ENCODE measurements around the gene HSP90AB1. TPM values are rescaled to one million over a fixed set of nuclear protein-coding genes. Genes with fewer than 3 reads are reported as not detected.

The HSP90AB1 gene
- total RNA-seq, 8 experiments from 2014 or later, result 588 to 1,345 (median 878) TPM

- H3K4me1 ChIP-seq (replicated peaks in 1 of 2), result peaks cover 22 to 42% of the 10 kb centered on the region in 2 donors
- WGBS, 10 experiments, result 13 to 90% (median 80%) methylated on average over 1 to 11 of the region's 16 CpGs; no CpG with 5 or more reads in 4 of the 10 experiments
- H3K27ac ChIP-seq, result no peak overlapping the region
- no peak for ATAC-seq (replicated peaks in 6 of 8)
- H3K4me3 ChIP-seq, result no peak overlapping the region
- in situ Hi-C loops (cut with MboI; ENCODE audit: low pct_unique_long_range_greater_than_20kb in 2 of 9, low sequenced_read_pairs in 9 of 9, unreplicated experiment in 9 of 9), result no loop called here
These were observed 29.4 kb upstream of the HSP90AB1 start for GRCh38 chr6:44217332-44218143.

DNA sequence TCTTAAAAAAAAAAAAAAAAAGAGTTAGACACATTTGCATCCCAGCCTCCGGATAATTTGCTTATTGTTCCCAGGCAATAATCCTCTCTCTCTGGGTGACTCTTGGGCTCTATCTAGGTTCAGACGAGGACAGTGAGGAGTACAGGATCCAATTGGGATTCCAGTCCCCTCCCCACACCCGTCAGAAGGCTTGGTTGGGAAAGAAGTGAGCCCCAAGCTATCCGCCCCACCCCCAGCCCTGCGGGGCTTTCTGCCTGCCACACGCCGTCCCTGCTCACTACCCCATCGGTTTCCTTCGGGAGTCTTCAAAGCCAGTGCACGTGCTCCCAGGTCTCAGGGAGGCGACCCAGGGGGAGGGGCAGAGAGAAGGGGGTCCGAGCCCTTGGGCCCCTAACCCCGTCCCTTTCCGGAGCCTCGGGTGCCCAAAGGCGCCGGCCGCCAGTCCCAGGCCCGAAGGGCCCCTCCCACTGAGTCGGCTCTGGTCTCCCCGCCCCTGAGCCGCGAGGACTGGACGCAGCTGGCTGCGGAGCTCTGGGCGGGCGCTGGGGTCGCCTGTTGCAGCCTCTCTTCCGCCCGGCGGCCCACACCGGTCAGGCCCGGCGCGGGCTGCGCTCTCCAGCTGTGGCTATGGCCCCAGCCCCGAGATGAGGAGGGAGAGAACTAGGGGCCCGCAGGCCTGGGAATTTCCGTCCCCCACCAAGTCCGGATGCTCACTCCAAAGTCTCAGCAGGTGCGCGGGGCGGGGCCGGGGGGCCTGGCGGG is 27.7 kb upstream of the HSP90AB1 start:
- peak overlapping the region; percentile 22 to 48 (median 36) for H3K4me3 ChIP-seq
- ATAC-seq (replicated peaks in 6 of 8), result peak; percentile 47 to 77 (median 73)
- peak overlapping the region; percentile 30 to 79 for H3K27ac ChIP-seq
- WGBS, 10 experiments, result 0 to 4% (median 0%) methylated on average over 1 to 5 of the region's 45 CpGs; no CpG with 5 or more reads in 7 of the 10 experiments
- peaks cover 28 to 50% of the 10 kb centered on the region in 2 donors for H3K4me1 ChIP-seq (replicated peaks in 1 of 2)
- in situ Hi-C loops (cut with MboI; ENCODE audit: low pct_unique_long_range_greater_than_20kb in 2 of 9, low sequenced_read_pairs in 9 of 9, unreplicated experiment in 9 of 9), result no loop called here

DNA sequence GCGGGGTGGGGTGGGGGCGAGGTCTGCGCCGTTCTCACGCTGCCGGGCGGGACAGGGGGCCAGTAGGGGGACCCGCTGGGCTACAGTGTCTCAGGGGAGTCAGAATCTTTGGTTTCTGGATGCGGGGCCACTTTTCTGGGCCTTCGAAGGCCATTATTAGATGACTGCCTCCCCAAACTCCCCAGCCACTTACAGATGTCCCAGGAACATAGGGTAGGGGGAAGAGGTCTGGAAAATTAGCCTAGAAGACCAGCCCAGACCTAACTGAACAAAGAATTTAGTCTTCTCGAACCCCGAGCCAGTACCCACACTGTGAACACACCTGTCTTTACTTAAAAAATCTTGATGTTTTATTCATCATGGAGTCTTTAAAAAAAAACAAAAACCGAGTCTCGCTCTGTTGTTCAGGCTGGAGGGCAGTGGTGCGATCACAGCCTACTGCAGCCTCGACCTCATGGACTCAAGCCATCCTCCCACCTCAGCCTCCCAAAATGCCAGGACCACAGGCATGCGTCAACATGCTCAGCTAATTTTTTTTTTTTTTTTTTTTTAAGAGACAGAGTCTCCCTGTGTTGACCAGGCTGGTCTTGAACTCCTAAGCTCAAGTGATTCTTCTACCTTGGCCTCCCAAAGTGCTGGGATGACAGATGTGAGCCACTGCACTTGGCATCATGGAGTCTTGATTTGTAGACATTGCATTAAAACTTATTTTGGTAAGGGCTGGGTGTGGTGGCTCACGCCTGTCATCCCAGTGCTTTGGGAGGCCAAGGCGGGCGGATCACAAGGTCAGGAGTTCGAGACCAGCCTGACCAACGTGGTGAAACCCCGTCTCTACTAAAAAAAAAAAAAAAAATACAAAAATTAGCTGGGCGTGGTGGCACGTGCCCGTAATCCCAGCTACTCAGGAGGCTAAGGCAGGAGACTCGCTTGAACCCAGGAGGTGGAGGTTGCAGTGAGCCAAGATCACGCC is 26.8 kb upstream of the HSP90AB1 start:
- Histone ChIP-seq H3K27ac (peak overlapping the region; percentile 30 to 79), H3K4me3 (peak overlapping the region; percentile 22 to 48 (median 36))
- ATAC-seq (replicated peaks in 6 of 8), result peak in 2 of 8 experiments; percentile 1 to 9

DNA sequence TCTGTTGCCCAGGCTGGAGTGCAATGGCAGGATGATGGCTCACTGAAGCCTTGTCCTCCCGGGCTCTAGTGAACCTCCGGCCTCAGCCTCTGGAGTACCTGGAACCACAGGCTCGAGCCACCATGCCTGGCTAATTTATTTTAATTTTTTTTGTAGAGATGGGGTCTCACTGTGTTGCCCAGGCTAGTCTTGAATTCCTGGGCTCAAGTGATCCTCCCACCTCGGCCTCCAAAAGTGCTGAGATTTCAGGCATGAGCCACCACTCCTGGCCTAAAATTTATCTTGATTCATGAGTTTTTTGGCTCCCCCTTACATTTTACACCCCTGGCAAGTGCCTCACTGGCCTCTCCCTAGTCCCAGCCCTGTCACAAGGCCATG is 26.0 kb upstream of the HSP90AB1 start:
- Histone ChIP-seq H3K27ac (no peak overlapping the region), H3K4me3 (no peak overlapping the region), H3K4me1 (replicated peaks in 1 of 2) (peaks cover 45 to 67% of the 10 kb centered on the region in 2 donors)
- WGBS, 10 experiments, result 52 to 95% (median 89%) methylated on average over 1 to 4 of the region's 4 CpGs; no CpG with 5 or more reads in 5 of the 10 experiments
- ATAC-seq (replicated peaks in 6 of 8), result no peak
- in situ Hi-C loops (cut with MboI; ENCODE audit: low pct_unique_long_range_greater_than_20kb in 2 of 9, low sequenced_read_pairs in 9 of 9, unreplicated experiment in 9 of 9), result no loop called here

More for the DNA sequence above, 26.8 kb upstream of the HSP90AB1 start:
- WGBS, 10 experiments, result 6 to 100% (median 82%) methylated on average over 2 to 13 of the region's 28 CpGs; no CpG with 5 or more reads in 1 of the 10 experiments
- in situ Hi-C loops (cut with MboI; ENCODE audit: low pct_unique_long_range_greater_than_20kb in 2 of 9, low sequenced_read_pairs in 9 of 9, unreplicated experiment in 9 of 9), result no loop called here
- peaks cover 37 to 59% of the 10 kb centered on the region in 2 donors for H3K4me1 ChIP-seq (replicated peaks in 1 of 2)

DNA sequence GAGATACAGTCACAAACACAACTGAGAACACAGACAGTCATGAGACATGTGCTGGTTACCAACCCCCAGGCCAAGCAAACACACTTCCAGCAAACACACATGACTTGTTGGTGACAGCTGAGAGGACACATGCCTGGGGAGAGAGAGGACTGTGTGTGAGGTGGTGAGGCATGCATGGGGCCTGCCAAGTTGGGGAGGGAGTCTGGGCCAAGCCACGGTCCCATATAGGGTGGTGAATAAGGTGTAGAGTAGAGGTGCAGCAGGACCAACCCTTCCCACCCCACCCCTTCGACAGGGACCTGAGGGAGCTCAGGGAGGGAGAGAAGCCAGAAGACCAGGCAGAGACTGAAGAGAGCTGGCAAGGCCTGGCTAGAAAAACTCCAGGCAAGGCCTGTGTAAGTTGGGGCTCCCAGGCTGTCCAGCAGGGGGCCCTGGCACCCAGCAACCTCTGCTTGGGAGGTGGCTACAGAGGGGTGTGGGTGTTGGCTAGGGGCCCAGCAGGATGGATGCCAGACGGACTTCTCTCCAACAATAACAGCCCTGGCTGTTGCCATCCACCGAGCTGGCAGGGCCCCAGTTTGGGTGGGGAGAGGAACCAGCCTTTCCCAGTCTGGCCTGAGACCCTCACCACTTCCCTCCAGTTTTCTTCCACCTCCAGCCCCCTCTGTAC is 25.5 kb upstream of the HSP90AB1 start:
- Histone ChIP-seq H3K4me3 (peak overlapping the region in 2 of 5 donors; percentile 4 to 8), H3K27ac (peak overlapping the region in 1 of 2 donors; percentile 71), H3K4me1 (replicated peaks in 1 of 2) (peaks cover 50 to 70% of the 10 kb centered on the region in 2 donors)
- in situ Hi-C loops (cut with MboI; ENCODE audit: low pct_unique_long_range_greater_than_20kb in 2 of 9, low sequenced_read_pairs in 9 of 9, unreplicated experiment in 9 of 9), result no loop called here
- 0 to 80% methylated on average over 1 of the region's 4 CpGs; no CpG with 5 or more reads in 8 of the 10 experiments for WGBS, 10 experiments
- ATAC-seq (replicated peaks in 6 of 8), result peak; percentile 11 to 61 (median 38)

- Histone ChIP-seq H3K27ac (peak overlapping the region in 1 of 2 donors; percentile 71), H3K4me3 (peak overlapping the region in 1 of 5 donors; percentile 44), H3K4me1 (replicated peaks in 1 of 2) (peaks cover 52 to 70% of the 10 kb centered on the region in 2 donors)
- 83% methylated on average over 1 of the region's 2 CpGs; no CpG with 5 or more reads in 9 of the 10 experiments for WGBS, 10 experiments
- in situ Hi-C loops (cut with MboI; ENCODE audit: low pct_unique_long_range_greater_than_20kb in 2 of 9, low sequenced_read_pairs in 9 of 9, unreplicated experiment in 9 of 9), result no loop called here
- no peak for ATAC-seq (replicated peaks in 6 of 8)
These were observed 25.0 kb upstream of the HSP90AB1 start for GRCh38 chr6:44221961-44222335.

- in situ Hi-C loops (cut with MboI; ENCODE audit: low pct_unique_long_range_greater_than_20kb in 2 of 9, low sequenced_read_pairs in 9 of 9, unreplicated experiment in 9 of 9), result no loop called here
- H3K4me3 ChIP-seq, result peak overlapping the region; percentile 35 to 67 (median 39)
- WGBS, 10 experiments, result 0 to 38% (median 10%) methylated on average over 1 to 6 of the region's 26 CpGs; no CpG with 5 or more reads in 6 of the 10 experiments
- ATAC-seq (replicated peaks in 6 of 8), result peak in 5 of 8 experiments; percentile 2 to 18 (median 7)
- H3K4me1 ChIP-seq (replicated peaks in 1 of 2), result peaks cover 60 to 71% of the 10 kb centered on the region in 2 donors
- peak overlapping the region; percentile 21 to 71 for H3K27ac ChIP-seq
These were observed 24.2 kb upstream of the HSP90AB1 start for GRCh38 chr6:44222486-44223318.

DNA sequence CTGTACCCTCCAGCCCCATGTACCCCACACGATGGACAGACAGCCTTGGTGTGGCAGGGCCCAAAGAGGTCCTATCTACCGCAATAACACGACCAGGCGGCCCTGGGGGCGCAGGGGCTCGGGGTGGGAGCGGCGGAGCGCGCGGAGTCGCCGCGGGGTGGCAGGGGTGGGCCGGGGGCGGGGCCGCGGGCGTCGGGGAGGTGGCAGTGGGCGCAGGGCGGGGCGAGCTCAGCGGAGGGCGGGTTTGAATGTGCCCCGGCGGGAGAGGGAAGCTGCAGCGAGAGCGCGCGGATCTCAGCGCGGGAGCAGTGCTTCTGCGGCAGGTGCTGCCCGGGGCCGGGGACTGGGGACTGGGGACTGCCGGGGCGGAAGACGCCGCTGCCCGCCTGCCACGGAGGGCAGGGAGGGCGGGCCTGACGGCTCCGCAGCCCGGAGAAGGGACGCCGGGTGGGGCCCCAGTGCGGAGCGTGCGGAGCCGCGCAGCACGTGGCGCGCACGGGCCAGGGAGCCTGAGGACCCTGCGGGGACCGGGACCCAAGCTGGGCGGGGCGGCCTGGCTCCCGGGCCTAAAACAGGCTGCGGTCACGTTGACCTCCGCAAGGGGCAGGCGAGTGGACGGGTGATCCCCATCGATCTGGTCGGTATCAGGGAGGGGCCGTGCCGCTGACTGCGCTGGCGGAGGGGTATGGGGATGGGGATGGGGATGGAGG is 23.4 kb upstream of the HSP90AB1 start, which contains the start of gene SLC29A1:
Gene SLC29A1, plus strand, starts transcription at position 277 of the 710 bp plus-strand sequence. CDS start 3,719 bp downstream, outside the sequence.
- in situ Hi-C loops (cut with MboI; ENCODE audit: low pct_unique_long_range_greater_than_20kb in 2 of 9, low sequenced_read_pairs in 9 of 9, unreplicated experiment in 9 of 9), result no loop called here
- Histone ChIP-seq H3K27ac (peak within 1 kb of the TSS; percentile 21 to 71), H3K4me1 (replicated peaks in 1 of 2) (peaks cover 62 to 72% of the 10 kb centered on the region in 2 donors), H3K4me3 (peak within 1 kb of the TSS; percentile 35 to 67 (median 39))
- 0% methylated on average over 1 of the region's 73 CpGs; no CpG with 5 or more reads in 8 of the 10 experiments for WGBS, 10 experiments
- peak; percentile 30 to 65 (median 57) for ATAC-seq (replicated peaks in 6 of 8)

DNA sequence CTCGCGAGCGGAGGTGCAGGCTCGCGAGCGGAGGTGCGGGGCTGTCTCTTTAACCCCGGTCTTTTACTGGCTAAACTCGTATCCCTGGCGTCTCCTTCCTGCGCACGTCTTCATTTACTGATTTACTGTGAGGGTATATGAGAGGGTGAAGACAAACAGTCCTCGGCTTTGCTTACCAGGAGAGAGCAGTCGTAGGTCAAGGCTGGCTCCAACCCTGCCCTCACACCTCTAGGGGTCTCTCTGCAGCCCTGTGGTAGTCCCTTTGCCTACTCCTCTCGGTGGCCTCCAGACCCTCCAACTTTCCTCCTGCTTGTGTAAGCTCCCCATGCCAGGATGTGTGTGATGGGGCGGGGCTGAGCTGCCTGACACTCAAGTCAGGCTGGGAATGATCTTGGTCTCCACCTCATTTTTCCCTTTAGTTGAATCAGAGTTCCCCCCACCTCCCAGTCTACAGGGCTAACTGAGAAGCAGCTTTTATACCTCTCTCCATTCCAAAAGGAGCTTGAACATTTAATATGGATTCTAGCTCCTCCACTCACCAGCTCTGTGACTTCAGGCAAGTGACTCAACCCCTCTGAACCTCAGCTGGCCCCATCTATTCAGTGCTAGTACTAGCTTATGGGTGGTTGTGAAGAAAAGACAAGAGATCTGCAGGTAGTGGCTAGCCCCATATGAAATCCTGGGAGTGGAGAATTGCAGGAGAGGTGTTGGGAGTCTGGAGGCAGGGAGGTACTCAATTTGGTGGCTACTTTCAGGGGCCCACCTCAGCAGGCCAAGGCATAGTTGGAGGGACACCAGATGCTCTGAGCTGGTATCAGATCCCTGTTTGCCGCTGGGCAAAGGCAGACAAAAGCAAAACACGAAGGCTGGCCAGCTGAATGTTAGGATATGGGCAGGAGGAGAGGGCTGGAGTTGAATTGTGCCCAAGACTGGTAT is 22.6 kb upstream of the HSP90AB1 start:
- in situ Hi-C loops (cut with MboI; ENCODE audit: low pct_unique_long_range_greater_than_20kb in 2 of 9, low sequenced_read_pairs in 9 of 9, unreplicated experiment in 9 of 9), result no loop called here
- Histone ChIP-seq H3K27ac (peak overlapping the region; percentile 6 to 71), H3K4me3 (peak overlapping the region; percentile 35 to 67 (median 39)), H3K4me1 (replicated peaks in 1 of 2) (peaks cover 54 to 67% of the 10 kb centered on the region in 2 donors)
- 6 to 83% (median 28%) methylated on average over 2 to 4 of the region's 18 CpGs; no CpG with 5 or more reads in 6 of the 10 experiments for WGBS, 10 experiments
- ATAC-seq (replicated peaks in 6 of 8), result peak in 6 of 8 experiments; percentile 0 to 12 (median 4)

DNA sequence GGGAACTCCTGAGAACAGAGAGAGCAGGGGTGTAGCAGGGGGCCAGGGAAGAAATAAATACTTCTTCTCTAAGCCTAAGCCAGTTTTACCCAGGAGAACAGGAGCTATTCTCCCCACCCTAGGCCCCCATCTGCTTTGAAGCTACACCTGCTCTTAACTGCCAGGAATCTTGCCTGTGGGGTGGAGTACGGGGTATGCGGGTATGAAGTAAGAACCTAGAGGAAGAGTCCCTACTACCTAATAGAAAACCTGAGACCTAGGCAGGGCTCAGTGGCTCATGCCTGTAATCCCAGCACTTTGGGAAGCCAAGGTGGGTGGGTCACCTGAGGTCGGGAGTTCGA is 22.0 kb upstream of the HSP90AB1 start:
- WGBS, 10 experiments, result 60 to 100% (median 89%) methylated on average over 2 to 4 of the region's 4 CpGs; no CpG with 5 or more reads in 5 of the 10 experiments
- no peak for ATAC-seq (replicated peaks in 6 of 8)
- Histone ChIP-seq H3K4me3 (peak overlapping the region in 3 of 5 donors; percentile 35 to 44 (median 38)), H3K4me1 (replicated peaks in 1 of 2) (peaks cover 54 to 67% of the 10 kb centered on the region in 2 donors), H3K27ac (peak overlapping the region in 1 of 2 donors; percentile 71)
- in situ Hi-C loops (cut with MboI; ENCODE audit: low pct_unique_long_range_greater_than_20kb in 2 of 9, low sequenced_read_pairs in 9 of 9, unreplicated experiment in 9 of 9), result loop anchor here in 1 of 9 experiments (25.0 kb wide), 1 partner anchor 113 kb away; no protein-coding TSS in a partner anchor
